Muscle layer of colon (tissue), 2 donors: ENCODE measurements around the gene TTLL11.

ENCODE experiments used
- H3K27ac ChIP-seq: one replicate; pipeline ENCODE4 v1.7.0; 2013; ENCODE audit warnings: low read depth, mild to moderate bottlenecking, low read length, moderate library complexity
- H3K27me3 ChIP-seq, 2 donors: one replicate each; pipeline ENCODE4 v1.7.0; 2013; ENCODE audit warnings: low read length in 2 of 2, mild to moderate bottlenecking in 2 of 2; ENCODE audit not compliant: insufficient read depth in 2 of 2, control insufficient read depth in 1 of 2
- H3K36me3 ChIP-seq: one replicate; pipeline ENCODE4 v1.7.0; 2013; ENCODE audit warnings: mild to moderate bottlenecking, low read length; ENCODE audit not compliant: insufficient read depth
- H3K4me1 ChIP-seq: one replicate; pipeline ENCODE4 v1.7.0; 2013; ENCODE audit warnings: mild to moderate bottlenecking, low read length; ENCODE audit not compliant: insufficient read depth
- H3K4me3 ChIP-seq, 2 donors: one replicate each; pipeline ENCODE4 v1.7.0; 2013; ENCODE audit warnings: low read length in 2 of 2, low read depth in 1 of 2, mild to moderate bottlenecking in 1 of 2, moderate library complexity in 1 of 2
- H3K9ac ChIP-seq: one replicate; pipeline ENCODE4 v1.7.0; 2013; ENCODE audit warnings: low read length
- H3K9me3 ChIP-seq: one replicate; pipeline ENCODE4 v1.7.0; 2013; ENCODE audit warnings: mild to moderate bottlenecking, low read length
- donor health status: abdominal sarcoma.
- donor health status: Adenocarcinoma of cecum.

Gene TTLL11

GRCh38 chr9:121887553-121888437 is 205.3 kb downstream of the TTLL11 start:
- H3K4me1 ChIP-seq = no peaks in the 10 kb centered on the region
- no peaks in the 10 kb centered on the region for H3K27me3 ChIP-seq
- no peaks in the 10 kb centered on the region for H3K9me3 ChIP-seq
- no peak overlapping the region for H3K27ac ChIP-seq
- no peak overlapping the region for H3K9ac ChIP-seq
- H3K4me3 ChIP-seq = no peak overlapping the region
- H3K36me3 ChIP-seq = peaks cover 7% of the 10 kb centered on the region

- peaks cover 7% of the 10 kb centered on the region for H3K36me3 ChIP-seq
- no peak overlapping the region for H3K4me3 ChIP-seq
- H3K9me3 ChIP-seq = no peaks in the 10 kb centered on the region
- H3K4me1 ChIP-seq = no peaks in the 10 kb centered on the region
- no peak overlapping the region for H3K9ac ChIP-seq
- H3K27me3 ChIP-seq = no peaks in the 10 kb centered on the region
- no peak overlapping the region for H3K27ac ChIP-seq
Measured at GRCh38 chr9:121886759-121887485, 206.2 kb downstream of the TTLL11 start.

- H3K27me3 ChIP-seq = no peaks in the 10 kb centered on the region
- H3K9ac ChIP-seq = no peak overlapping the region
- H3K36me3 ChIP-seq = peaks cover 7% of the 10 kb centered on the region
- H3K4me3 ChIP-seq = no peak overlapping the region
- H3K9me3 ChIP-seq = no peaks in the 10 kb centered on the region
- H3K4me1 ChIP-seq = no peaks in the 10 kb centered on the region
- no peak overlapping the region for H3K27ac ChIP-seq
Measured at GRCh38 chr9:121885345-121885901, 207.7 kb downstream of the TTLL11 start.

DNA sequence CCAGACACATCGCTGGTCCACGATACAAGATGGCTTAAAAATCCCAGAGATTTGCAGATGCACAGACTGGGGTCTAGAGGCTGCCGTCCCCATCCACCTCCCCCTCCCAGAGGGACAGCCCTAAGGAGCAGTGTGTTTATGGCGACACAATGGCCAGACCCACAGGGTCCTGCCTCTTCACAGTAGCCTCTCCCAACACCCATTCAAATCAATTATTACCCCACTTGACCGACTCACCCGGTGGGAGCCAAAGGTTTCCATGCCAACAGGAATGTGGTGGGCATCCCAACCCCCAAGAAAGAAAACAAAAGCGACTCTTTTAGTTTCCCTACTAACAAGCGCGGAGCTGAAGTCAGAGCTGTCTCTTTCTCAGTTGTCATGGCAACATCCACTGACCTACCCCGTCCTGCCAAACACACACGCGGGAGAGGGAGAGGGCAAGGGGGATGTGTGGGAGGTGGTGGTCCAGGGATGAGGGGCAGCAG is 209.0 kb downstream of the TTLL11 start:
- Histone ChIP-seq H3K9me3 (no peaks in the 10 kb centered on the region), H3K27ac (no peak overlapping the region), H3K4me3 (no peak overlapping the region), H3K36me3 (peaks cover 7% of the 10 kb centered on the region), H3K27me3 (no peaks in the 10 kb centered on the region), H3K9ac (no peak overlapping the region), H3K4me1 (no peaks in the 10 kb centered on the region)

DNA sequence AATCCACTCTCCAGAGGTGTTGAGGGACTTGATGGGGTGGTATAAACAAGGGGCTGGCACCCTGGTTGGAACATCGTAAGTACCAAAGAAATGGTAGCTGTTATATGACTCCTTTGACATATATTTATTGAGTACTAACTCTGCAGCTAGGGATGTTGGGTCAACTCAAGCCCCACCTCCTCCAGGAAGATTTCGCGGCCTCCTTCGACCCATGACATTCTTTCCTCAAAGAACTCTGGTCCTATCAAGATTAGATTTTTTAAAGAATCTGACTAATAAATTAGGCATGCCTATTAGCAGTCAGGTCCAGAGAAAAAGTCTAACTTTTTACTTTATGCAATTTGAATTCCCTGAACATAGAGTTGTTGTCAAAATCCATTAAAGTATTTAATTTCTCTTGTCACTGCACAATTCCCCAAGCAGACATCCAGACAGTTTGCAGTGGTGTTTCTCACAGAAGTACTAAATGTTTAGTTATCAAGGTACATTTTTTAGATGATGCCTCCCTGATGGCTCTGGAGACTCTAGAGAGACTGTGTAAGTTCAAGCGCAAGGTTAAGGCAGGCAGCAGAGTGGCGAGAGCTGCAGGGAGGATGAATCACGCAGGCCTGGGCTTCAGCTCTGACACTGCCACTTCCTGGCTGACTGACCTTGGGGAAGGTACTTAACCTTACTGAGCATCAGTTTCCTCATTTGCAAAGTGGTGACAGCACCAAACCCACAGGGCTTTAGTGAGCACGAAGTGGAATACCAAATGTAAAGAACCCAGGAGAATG is 209.6 kb downstream of the TTLL11 start:
- no peaks in the 10 kb centered on the region for H3K4me1 ChIP-seq
- no peak overlapping the region for H3K27ac ChIP-seq

GRCh38 chr9:121881920-121882500 is 211.1 kb downstream of the TTLL11 start:
- no peak overlapping the region for H3K27ac ChIP-seq
- H3K9ac ChIP-seq = no peak overlapping the region
- H3K27me3 ChIP-seq = no peaks in the 10 kb centered on the region
- no peak overlapping the region for H3K4me3 ChIP-seq
- peaks cover 7% of the 10 kb centered on the region for H3K36me3 ChIP-seq
- no peaks in the 10 kb centered on the region for H3K4me1 ChIP-seq
- H3K9me3 ChIP-seq = no peaks in the 10 kb centered on the region

More for the DNA sequence above, 209.6 kb downstream of the TTLL11 start:
- Histone ChIP-seq H3K9ac (no peak overlapping the region), H3K27me3 (no peaks in the 10 kb centered on the region), H3K36me3 (peaks cover 7% of the 10 kb centered on the region), H3K9me3 (no peaks in the 10 kb centered on the region), H3K4me3 (no peak overlapping the region)

- Histone ChIP-seq H3K4me1 (no peaks in the 10 kb centered on the region), H3K9me3 (no peaks in the 10 kb centered on the region), H3K27ac (no peak overlapping the region), H3K9ac (no peak overlapping the region), H3K27me3 (no peaks in the 10 kb centered on the region), H3K4me3 (no peak overlapping the region), H3K36me3 (peaks cover 7% of the 10 kb centered on the region)
Measured at GRCh38 chr9:121880343-121880898, 212.7 kb downstream of the TTLL11 start.

DNA sequence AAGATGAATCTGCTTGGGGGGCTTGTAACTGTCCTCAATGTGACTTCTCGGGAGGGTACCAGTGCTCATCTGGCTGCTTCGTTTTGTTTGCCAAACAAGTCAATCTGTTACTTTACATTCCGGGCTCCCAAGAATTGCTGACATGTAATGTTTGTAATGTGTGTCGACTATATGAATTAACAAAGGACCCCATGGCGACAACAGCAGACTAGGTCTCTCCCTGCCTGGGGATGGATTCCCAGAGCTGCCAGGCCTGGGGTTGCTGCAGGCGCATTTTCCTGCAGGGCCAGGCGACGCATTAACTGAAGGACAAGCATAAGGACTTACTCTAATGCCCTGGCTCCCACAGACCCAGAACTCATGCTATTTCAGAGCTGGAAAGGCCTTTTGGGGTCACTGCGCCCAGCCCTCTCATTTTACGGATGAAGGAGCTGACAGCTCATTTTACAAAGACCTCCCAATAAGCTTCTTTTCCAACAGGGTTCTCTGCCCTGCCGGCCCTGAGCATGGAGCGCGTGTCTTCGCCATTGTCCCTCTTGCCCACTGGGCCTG is 214.8 kb downstream of the TTLL11 start:
- H3K36me3 ChIP-seq = peaks cover 4% of the 10 kb centered on the region
- H3K27me3 ChIP-seq = no peaks in the 10 kb centered on the region
- no peak overlapping the region for H3K27ac ChIP-seq
- H3K4me1 ChIP-seq = no peaks in the 10 kb centered on the region
- H3K4me3 ChIP-seq = no peak overlapping the region
- no peak overlapping the region for H3K9ac ChIP-seq
- H3K9me3 ChIP-seq = no peaks in the 10 kb centered on the region

DNA sequence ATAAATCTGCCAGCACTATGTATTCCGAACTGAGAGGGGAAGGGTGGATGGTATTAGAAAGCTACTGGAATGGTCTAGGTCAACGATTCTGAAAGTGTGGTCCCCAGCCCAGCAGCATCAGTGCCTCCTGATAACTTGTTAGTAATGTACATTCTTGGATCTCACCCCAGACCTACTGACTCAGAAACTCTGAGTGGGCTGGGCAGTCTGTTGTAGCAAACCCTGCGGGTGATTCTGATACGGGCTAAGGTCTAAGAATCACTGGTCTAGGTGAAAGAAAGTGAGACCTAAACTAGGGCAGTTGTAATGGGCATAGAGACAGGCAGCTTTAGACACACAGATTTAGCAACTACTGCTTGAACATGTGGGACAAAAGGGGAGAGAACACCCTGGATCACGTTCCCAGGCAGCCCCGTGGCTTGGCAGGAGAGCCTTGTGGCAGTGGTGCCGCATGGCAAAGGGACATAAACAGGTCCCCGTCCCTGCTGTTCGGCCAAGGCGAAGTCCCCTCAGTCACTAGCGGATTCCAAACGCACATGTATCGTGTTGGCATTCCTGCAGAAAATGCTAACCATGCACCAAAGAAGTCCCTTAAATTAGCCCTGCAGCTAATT is 216.3 kb downstream of the TTLL11 start:
- Histone ChIP-seq H3K9ac (no peak overlapping the region), H3K36me3 (peaks cover 4% of the 10 kb centered on the region), H3K4me3 (no peak overlapping the region), H3K27ac (no peak overlapping the region), H3K27me3 (no peaks in the 10 kb centered on the region), H3K9me3 (no peaks in the 10 kb centered on the region), H3K4me1 (no peaks in the 10 kb centered on the region)

- no peaks in the 10 kb centered on the region for H3K27me3 ChIP-seq
Measured at GRCh38 chr9:121876255-121876654, 216.9 kb downstream of the TTLL11 start.

More at GRCh38 chr9:121876255-121876654, 216.9 kb downstream of the TTLL11 start:
- Histone ChIP-seq H3K9ac (no peak overlapping the region), H3K27ac (no peak overlapping the region), H3K36me3 (peaks cover 4% of the 10 kb centered on the region), H3K9me3 (no peaks in the 10 kb centered on the region), H3K4me3 (no peak overlapping the region), H3K4me1 (no peaks in the 10 kb centered on the region)
